ENCODE data around the gene GSTA4. TPM values are rescaled to one million over a fixed set of nuclear protein-coding genes. Genes with fewer than 3 reads are reported as not detected.
"Not testable (repeated sequence)": the region's sequence is repeated elsewhere in the genome, so short reads cannot be mapped to it uniquely, and the experiment has no call there.

The GSTA4 gene
- total RNA-seq, 1 donor from 2014 or later, result 10.9 TPM

- Mint-ChIP-seq H3K27ac (ENCODE audit: unreplicated experiment) (no peak overlapping the region), H3K9me3 (ENCODE audit: unreplicated experiment) (no peaks in the 10 kb centered on the region), H3K36me3 (ENCODE audit: low read depth, unreplicated experiment) (peaks cover 26% of the 10 kb centered on the region), H3K27me3 (ENCODE audit: low read depth, unreplicated experiment) (no peaks in the 10 kb centered on the region), H3K4me1 (ENCODE audit: low read depth, unreplicated experiment) (peaks cover 4% of the 10 kb centered on the region), H3K4me3 (ENCODE audit: unreplicated experiment) (no peak overlapping the region)
- no peak for DNase-seq (ENCODE audit: low read depth)
- H3K27me3 ChIP-seq (ENCODE audit: insufficient read depth, low read length), result no peaks in the 10 kb centered on the region
- no peaks in the 10 kb centered on the region for H4K20me1 ChIP-seq (ENCODE audit: insufficient read depth, low read length)
- no peak overlapping the region for H3K4me2 ChIP-seq (ENCODE audit: low read length)
- no peak overlapping the region for H3K27ac ChIP-seq (ENCODE audit: low read depth, low read length)
- H3K79me2 ChIP-seq (ENCODE audit: insufficient read depth, low read length), result no peaks in the 10 kb centered on the region
- H3K36me3 ChIP-seq (ENCODE audit: insufficient read depth, low read length), result peaks cover 32% of the 10 kb centered on the region
- H3K9ac ChIP-seq (ENCODE audit: low read length), result no peak overlapping the region
- H3K9me3 ChIP-seq (ENCODE audit: insufficient read depth, low read depth, low read length), result no peaks in the 10 kb centered on the region
- no peak for FAIRE-seq
- TF ChIP-seq EZH2 (IDR thresholded peaks at IDR 0.05; ENCODE audit: insufficient read depth, low read length), result no peak
- no peak for TF ChIP-seq CTCF (IDR thresholded peaks at IDR 0.05; ENCODE audit: insufficient read depth, low read depth, low read length)
- no peaks in the 10 kb centered on the region for H3K4me1 ChIP-seq (ENCODE audit: insufficient read depth, low read length)
- no peak overlapping the region for H2AFZ ChIP-seq (ENCODE audit: low read depth, low read length)
- no peak overlapping the region for H3K4me3 ChIP-seq (ENCODE audit: insufficient read depth, low read depth, low read length)
Measured at GRCh38 chr6:53010504-53010903, 15.4 kb upstream of the GSTA4 start.

GRCh38 chr6:53009511-53009910 lies 14.4 kb upstream of the GSTA4 start:
- Histone ChIP-seq H3K9ac (ENCODE audit: low read length) (no peak overlapping the region), H3K79me2 (ENCODE audit: insufficient read depth, low read length) (no peaks in the 10 kb centered on the region), H4K20me1 (ENCODE audit: insufficient read depth, low read length) (no peaks in the 10 kb centered on the region), H3K4me3 (ENCODE audit: insufficient read depth, low read depth, low read length) (no peak overlapping the region), H3K4me2 (ENCODE audit: low read length) (no peak overlapping the region), H2AFZ (ENCODE audit: low read depth, low read length) (no peak overlapping the region), H3K4me1 (ENCODE audit: insufficient read depth, low read length) (no peaks in the 10 kb centered on the region), H3K27me3 (ENCODE audit: insufficient read depth, low read length) (no peaks in the 10 kb centered on the region), H3K36me3 (ENCODE audit: insufficient read depth, low read length) (peaks cover 42% of the 10 kb centered on the region), H3K27ac (ENCODE audit: low read depth, low read length) (no peak overlapping the region), H3K9me3 (ENCODE audit: insufficient read depth, low read depth, low read length) (no peaks in the 10 kb centered on the region)
- Mint-ChIP-seq H3K4me1 (ENCODE audit: low read depth, unreplicated experiment) (no peaks in the 10 kb centered on the region), H3K4me3 (ENCODE audit: unreplicated experiment) (no peak overlapping the region), H3K27me3 (ENCODE audit: low read depth, unreplicated experiment) (no peaks in the 10 kb centered on the region), H3K9me3 (ENCODE audit: unreplicated experiment) (no peaks in the 10 kb centered on the region), H3K27ac (ENCODE audit: unreplicated experiment) (no peak overlapping the region), H3K36me3 (ENCODE audit: low read depth, unreplicated experiment) (peaks cover 27% of the 10 kb centered on the region)
- FAIRE-seq (no peak), DNase-seq (ENCODE audit: low read depth) (no peak)
- TF ChIP-seq EZH2 (IDR thresholded peaks at IDR 0.05; ENCODE audit: insufficient read depth, low read length) (no peak), CTCF (IDR thresholded peaks at IDR 0.05; ENCODE audit: insufficient read depth, low read depth, low read length) (no peak)

GRCh38 chr6:53009056-53009455 lies 14.0 kb upstream of the GSTA4 start:
- H3K4me1 ChIP-seq (ENCODE audit: insufficient read depth, low read length), result no peaks in the 10 kb centered on the region
- Mint-ChIP-seq H3K36me3 (ENCODE audit: low read depth, unreplicated experiment) (peaks cover 27% of the 10 kb centered on the region), H3K4me1 (ENCODE audit: low read depth, unreplicated experiment) (no peaks in the 10 kb centered on the region), H3K4me3 (ENCODE audit: unreplicated experiment) (no peak overlapping the region), H3K27me3 (ENCODE audit: low read depth, unreplicated experiment) (no peaks in the 10 kb centered on the region), H3K9me3 (ENCODE audit: unreplicated experiment) (no peaks in the 10 kb centered on the region), H3K27ac (ENCODE audit: unreplicated experiment) (no peak overlapping the region)
- peaks cover 44% of the 10 kb centered on the region for H3K36me3 ChIP-seq (ENCODE audit: insufficient read depth, low read length)
- no peak overlapping the region for H3K4me2 ChIP-seq (ENCODE audit: low read length)
- TF ChIP-seq EZH2 (IDR thresholded peaks at IDR 0.05; ENCODE audit: insufficient read depth, low read length), result no peak
- no peak for TF ChIP-seq CTCF (IDR thresholded peaks at IDR 0.05; ENCODE audit: insufficient read depth, low read depth, low read length)
- H3K9me3 ChIP-seq (ENCODE audit: insufficient read depth, low read depth, low read length), result no peaks in the 10 kb centered on the region
- H3K79me2 ChIP-seq (ENCODE audit: insufficient read depth, low read length), result no peaks in the 10 kb centered on the region
- H3K9ac ChIP-seq (ENCODE audit: low read length), result no peak overlapping the region
- no peak overlapping the region for H2AFZ ChIP-seq (ENCODE audit: low read depth, low read length)
- H3K4me3 ChIP-seq (ENCODE audit: insufficient read depth, low read depth, low read length), result no peak overlapping the region
- no peaks in the 10 kb centered on the region for H3K27me3 ChIP-seq (ENCODE audit: insufficient read depth, low read length)
- FAIRE-seq (no peak), DNase-seq (ENCODE audit: low read depth) (no peak)
- no peak overlapping the region for H3K27ac ChIP-seq (ENCODE audit: low read depth, low read length)
- H4K20me1 ChIP-seq (ENCODE audit: insufficient read depth, low read length), result no peaks in the 10 kb centered on the region

GRCh38 chr6:53008192-53008687 lies 13.2 kb upstream of the GSTA4 start:
- not testable (repeated sequence) for H3K27me3 ChIP-seq (ENCODE audit: insufficient read depth, low read length); H3K9me3 ChIP-seq (ENCODE audit: insufficient read depth, low read depth, low read length); H3K4me2 ChIP-seq (ENCODE audit: low read length); H3K4me1 Mint-ChIP-seq (ENCODE audit: low read depth, unreplicated experiment); H2AFZ ChIP-seq (ENCODE audit: low read depth, low read length); DNase-seq (ENCODE audit: low read depth); H3K4me1 ChIP-seq (ENCODE audit: insufficient read depth, low read length); H3K27ac ChIP-seq (ENCODE audit: low read depth, low read length); H3K27me3 Mint-ChIP-seq (ENCODE audit: low read depth, unreplicated experiment); H3K4me3 Mint-ChIP-seq (ENCODE audit: unreplicated experiment); H3K9me3 Mint-ChIP-seq (ENCODE audit: unreplicated experiment); H3K79me2 ChIP-seq (ENCODE audit: insufficient read depth, low read length); H3K4me3 ChIP-seq (ENCODE audit: insufficient read depth, low read depth, low read length); H4K20me1 ChIP-seq (ENCODE audit: insufficient read depth, low read length); H3K27ac Mint-ChIP-seq (ENCODE audit: unreplicated experiment); FAIRE-seq; H3K9ac ChIP-seq (ENCODE audit: low read length)
- peaks cover 27% of the 10 kb centered on the region for H3K36me3 Mint-ChIP-seq (ENCODE audit: low read depth, unreplicated experiment)
- peaks cover 46% of the 10 kb centered on the region for H3K36me3 ChIP-seq (ENCODE audit: insufficient read depth, low read length)

Data from astrocyte (in vitro differentiated cells and primary cell).